ENCODE results near the gene TLE3. TPM values are rescaled to one million over a fixed set of nuclear protein-coding genes. Genes with fewer than 3 reads are reported as not detected.

TLE3 gene
- total RNA-seq, 1 experiment from 2014 or later = 98.2 TPM

GRCh38 chr15:70016511-70016994 is 81.2 kb downstream of the TLE3 start:
- no peaks in the 10 kb centered on the region for H4K20me1 ChIP-seq (ENCODE audit: control insufficient read depth, insufficient read depth, insufficient read length)
- 0 out of 2 replicates have a peak overlapping the region, but pooled peaks have one; percentile 43 for H3K14ac ChIP-seq (ENCODE audit: insufficient read depth, low read length)
- H3K4ac ChIP-seq (ENCODE audit: low read depth, low read length) = no peak overlapping the region
- no peak overlapping the region for H3K9ac ChIP-seq (ENCODE audit: extremely low read depth, insufficient read length, low read length)
- H3K9me3 ChIP-seq (ENCODE audit: control insufficient read depth, low read depth, low read length) = no peaks in the 10 kb centered on the region
- no peak overlapping the region for H2BK12ac ChIP-seq (ENCODE audit: insufficient read length, low read depth, low read length)
- H3K56ac ChIP-seq (ENCODE audit: insufficient read length, low read depth, low read length) = no peak overlapping the region
- H4K8ac ChIP-seq (replicated peaks; ENCODE audit: insufficient read length, low read depth, low read length) = no peak overlapping the region
- Mint-ChIP-seq H3K27me3 (ENCODE audit: low read depth) (peaks cover 20% of the 10 kb centered on the region), H3K9me3 (no peaks in the 10 kb centered on the region; a peak in 2 of 5 replicates), H3K4me1 (peaks cover 30 to 36% of the 10 kb centered on the region in 2 experiments), H3K36me3 (ENCODE audit: insufficient read depth in 1 of 3, low read depth in 3 of 3) (peaks cover 0 to 4% (median 0%) of the 10 kb centered on the region in 3 experiments; a peak in 1 of 7 replicates), H3K27ac (no peak overlapping the region), H3K4me3 (no peak overlapping the region)
- TF ChIP-seq, protein P1, sequence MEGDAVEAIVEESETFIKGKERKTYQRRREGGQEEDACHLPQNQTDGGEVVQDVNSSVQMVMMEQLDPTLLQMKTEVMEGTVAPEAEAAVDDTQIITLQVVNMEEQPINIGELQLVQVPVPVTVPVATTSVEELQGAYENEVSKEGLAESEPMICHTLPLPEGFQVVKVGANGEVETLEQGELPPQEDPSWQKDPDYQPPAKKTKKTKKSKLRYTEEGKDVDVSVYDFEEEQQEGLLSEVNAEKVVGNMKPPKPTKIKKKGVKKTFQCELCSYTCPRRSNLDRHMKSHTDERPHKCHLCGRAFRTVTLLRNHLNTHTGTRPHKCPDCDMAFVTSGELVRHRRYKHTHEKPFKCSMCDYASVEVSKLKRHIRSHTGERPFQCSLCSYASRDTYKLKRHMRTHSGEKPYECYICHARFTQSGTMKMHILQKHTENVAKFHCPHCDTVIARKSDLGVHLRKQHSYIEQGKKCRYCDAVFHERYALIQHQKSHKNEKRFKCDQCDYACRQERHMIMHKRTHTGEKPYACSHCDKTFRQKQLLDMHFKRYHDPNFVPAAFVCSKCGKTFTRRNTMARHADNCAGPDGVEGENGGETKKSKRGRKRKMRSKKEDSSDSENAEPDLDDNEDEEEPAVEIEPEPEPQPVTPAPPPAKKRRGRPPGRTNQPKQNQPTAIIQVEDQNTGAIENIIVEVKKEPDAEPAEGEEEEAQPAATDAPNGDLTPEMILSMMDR (conservative IDR thresholded peaks at IDR 0.05) = no peak
- no peak overlapping the region for H2BK120ac ChIP-seq (ENCODE audit: low read depth, low read length, poor library complexity, severe bottlenecking)
- H3K79me2 ChIP-seq (ENCODE audit: insufficient read depth, low read length) = no peaks in the 10 kb centered on the region
- DNase-seq = no peak
- no peak overlapping the region for H2AFZ ChIP-seq (ENCODE audit: low read length)
- H4K91ac ChIP-seq (ENCODE audit: insufficient read length, low read depth, low read length) = no peak overlapping the region
- H2BK5ac ChIP-seq (ENCODE audit: insufficient read length, low read length) = no peak overlapping the region
- H3K27me3 ChIP-seq (ENCODE audit: insufficient read depth, low read length) = no peaks in the 10 kb centered on the region
- H3K4me1 ChIP-seq (ENCODE audit: insufficient read depth, low read length) = no peaks in the 10 kb centered on the region; the same call in 1 of the 2 replicates
- H3K23ac ChIP-seq (ENCODE audit: insufficient read length, low read depth, low read length) = no peak overlapping the region
- no peak overlapping the region for H3T11ph ChIP-seq (ENCODE audit: low read length)
- no peak overlapping the region for H3K27ac ChIP-seq (ENCODE audit: insufficient read length, low read depth, low read length)
- no peak overlapping the region for H3K18ac ChIP-seq (ENCODE audit: insufficient read length, low read depth, low read length)
- H2AK5ac ChIP-seq (ENCODE audit: insufficient read length, low read length) = no peak overlapping the region
- H3K79me1 ChIP-seq (ENCODE audit: insufficient read depth, low read depth, low read length, poor library complexity, severe bottlenecking) = no peaks in the 10 kb centered on the region
- H4K5ac ChIP-seq (ENCODE audit: insufficient read length, low read depth, low read length) = no peak overlapping the region
- no peak overlapping the region for H2BK15ac ChIP-seq (ENCODE audit: low read depth, low read length)
- H3K4me2 ChIP-seq (ENCODE audit: insufficient read depth, insufficient read length, low read length) = no peak overlapping the region
- no peak overlapping the region for H2BK20ac ChIP-seq (ENCODE audit: low read depth, low read length, poor library complexity, severe bottlenecking)
- WGBS (ENCODE audit: extremely low coverage, insufficient read length, low lambda C conversion rate) = no CpG with 5 or more reads among the region's 6 CpGs
- no peaks in the 10 kb centered on the region for H3K23me2 ChIP-seq (ENCODE audit: insufficient read length, low read depth, low read length, poor library complexity, severe bottlenecking)

Measured in H9 (cell line).